ENCODE measurements around the gene MCAM. TPM values are rescaled to one million over a fixed set of nuclear protein-coding genes. Genes with fewer than 3 reads are reported as not detected.

MCAM gene
- total and polyA plus RNA-seq, 2 of the 8 experiments (the other 6 are each of a cell fraction or from before 2014, with no cell fraction given): 22.4 to 32.2 TPM

DNA sequence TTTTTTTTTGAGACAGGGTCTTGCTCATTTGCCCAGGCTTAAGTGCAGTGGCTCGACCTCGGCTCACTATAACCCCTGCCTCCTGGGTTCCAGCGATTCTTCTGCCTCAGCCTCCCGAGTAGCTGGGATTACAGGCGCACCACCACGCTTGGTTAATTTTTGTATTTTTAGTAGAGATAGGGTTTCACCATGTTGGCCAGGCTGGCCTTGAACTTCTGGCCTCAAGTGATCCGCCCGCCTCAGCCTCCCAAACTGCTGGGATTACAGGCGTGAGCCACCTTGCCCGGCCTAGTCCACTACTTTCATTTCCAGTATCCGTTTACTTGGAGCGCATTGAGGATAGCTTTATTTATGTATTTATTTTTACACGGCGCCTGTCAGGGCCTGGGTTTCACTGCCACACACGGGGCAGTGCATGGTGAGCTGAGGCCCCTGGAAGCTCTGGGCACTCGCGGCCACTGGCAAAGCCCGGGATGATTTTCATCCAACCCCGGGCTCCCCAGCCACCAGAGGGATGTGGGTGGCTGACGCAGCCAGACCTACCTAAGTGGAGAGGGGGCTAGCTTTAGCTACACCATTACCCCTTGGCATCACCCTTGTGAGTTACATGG, 6.1 kb upstream of the MCAM start:
- no peak overlapping the region for H3K4ac ChIP-seq (replicated peaks; ENCODE audit: insufficient read length, low read depth, low read length)
- H3K4me1 ChIP-seq (replicated peaks in 1 of 4; ENCODE audit: control insufficient read depth in 3 of 4, insufficient read depth in 4 of 4, low read length in 3 of 4): peaks cover 11 to 31% (median 25%) of the 10 kb centered on the region in 4 experiments
- TF ChIP-seq ZNF274 (IDR thresholded peaks at IDR 0.05; ENCODE audit: borderline replicate concordance, extremely low read depth, low read length) (no peak), TAF1 (IDR thresholded peaks at IDR 0.05; ENCODE audit: low read depth, low read length) (no peak), SUZ12 (IDR thresholded peaks at IDR 0.05; ENCODE audit: low read length) (no peak), CHD2 (IDR thresholded peaks at IDR 0.05; ENCODE audit: low read length) (no peak), JUND (IDR thresholded peaks at IDR 0.05; ENCODE audit: low read length) (no peak), CREB1 (IDR thresholded peaks at IDR 0.05) (no peak), JUN (IDR thresholded peaks at IDR 0.05; ENCODE audit: low read depth, low read length) (no peak), CBX8 (IDR thresholded peaks at IDR 0.05; ENCODE audit: borderline replicate concordance, low read depth, low read length) (no peak), NANOG (IDR thresholded peaks at IDR 0.05; ENCODE audit: insufficient read depth, low read depth, low read length, poor library complexity, severe bottlenecking) (no peak), PHF8 (conservative IDR thresholded peaks at IDR 0.05; ENCODE audit: low read depth, low read length) (no peak), RFX5 (IDR thresholded peaks at IDR 0.05; ENCODE audit: borderline replicate concordance, low read depth, low read length) (no peak), HDAC2 (IDR thresholded peaks at IDR 0.05; ENCODE audit: borderline replicate concordance in 1 of 2, low read depth in 2 of 2, low read length in 2 of 2) (no peak), MAFK (IDR thresholded peaks at IDR 0.05; ENCODE audit: low read depth, low read length) (no peak)
- H2BK12ac ChIP-seq (ENCODE audit: low read depth, low read length): no peak overlapping the region
- no peak overlapping the region for H2BK20ac ChIP-seq (ENCODE audit: low read length)
- no peaks in the 10 kb centered on the region for H3K9me3 ChIP-seq (ENCODE audit: insufficient read depth in 2 of 2, low read depth in 1 of 2, low read length in 1 of 2)
- no peaks in the 10 kb centered on the region for H3K79me2 ChIP-seq (ENCODE audit: control insufficient read depth in 1 of 2, insufficient read depth in 2 of 2, low read length in 2 of 2)
- no peak overlapping the region for H3K14ac ChIP-seq (ENCODE audit: insufficient read length)
- 92% methylated on average over 15 of the region's 20 CpGs; no CpG with 5 or more reads in 1 of the 2 experiments for WGBS, 2 experiments (ENCODE audit: extremely low coverage in 1 of 2, insufficient coverage in 1 of 2, insufficient read length in 1 of 2, insufficient replicate concordance in 2 of 2, low coverage in 1 of 2, low lambda C conversion rate in 2 of 2, missing lambda C conversion rate in 1 of 2)
- H3K4me2 ChIP-seq (ENCODE audit: insufficient read depth in 1 of 2, low read depth in 2 of 2, low read length in 2 of 2): no peak overlapping the region
- FAIRE-seq (no peak), DNase-seq (ENCODE audit: low read depth in 1 of 2, low spot score in 2 of 2) (no peak)
- peaks cover 0 to 9% (median 5%) of the 10 kb centered on the region in 4 experiments; a peak in 4 of 7 replicates for H3K27me3 ChIP-seq (replicated peaks in 1 of 4; ENCODE audit: control insufficient read depth in 3 of 4, extremely low read depth in 1 of 4, insufficient read depth in 3 of 4, low read length in 3 of 4)
- H3K18ac ChIP-seq (ENCODE audit: extremely low read depth, low read length): no peak overlapping the region
- H3K4me3 ChIP-seq (ENCODE audit: extremely low read depth in 1 of 4, insufficient read depth in 2 of 4, low read depth in 3 of 4, low read length in 4 of 4): no peak overlapping the region
- H3K9ac ChIP-seq (replicated peaks in 1 of 4; ENCODE audit: extremely low read depth in 1 of 4, low read depth in 3 of 4, low read length in 3 of 4): no peak overlapping the region
- H4K91ac ChIP-seq (replicated peaks; ENCODE audit: insufficient read length, low read length): no peak overlapping the region
- H2BK120ac ChIP-seq (replicated peaks; ENCODE audit: low read depth, low read length): no peak overlapping the region
- no peaks in the 10 kb centered on the region for H4K20me1 ChIP-seq (replicated peaks in 1 of 2; ENCODE audit: control insufficient read depth in 1 of 2, insufficient read depth in 2 of 2, low read length in 2 of 2)
- H2AFZ ChIP-seq (ENCODE audit: low read length): no peak overlapping the region
- H4K8ac ChIP-seq (ENCODE audit: extremely low read depth, insufficient read depth, low read length): no peak overlapping the region
- H2AK5ac ChIP-seq (ENCODE audit: low read depth, low read length): no peak overlapping the region
- H3K79me1 ChIP-seq (ENCODE audit: low read depth, low read length): no peaks in the 10 kb centered on the region
- H4K5ac ChIP-seq (ENCODE audit: insufficient read length, low read depth, low read length): no peak overlapping the region
- POLR2A ChIA-PET (ENCODE audit: partially characterized antibody): interaction anchor here (0.5 to 5.2 kb wide), 16 partner anchors 9 to 411 kb away, joined by 3 to 29 read pairs (median 4); partner anchors contain the start of genes C1QTNF5, RNF26, THY1 and USP2
- no peaks in the 10 kb centered on the region for H3K36me3 ChIP-seq (ENCODE audit: control insufficient read depth in 2 of 4, insufficient read depth in 4 of 4, low read length in 3 of 4)
- H3K56ac ChIP-seq (replicated peaks; ENCODE audit: insufficient read length, low read depth, low read length): no peak overlapping the region
- H3K23ac ChIP-seq (ENCODE audit: insufficient read length): no peak overlapping the region
- H3K27ac ChIP-seq (ENCODE audit: low read depth, low read length): no peak overlapping the region
- no peak overlapping the region for H2BK15ac ChIP-seq (ENCODE audit: low read length)
- no peak overlapping the region for H2BK5ac ChIP-seq (ENCODE audit: low read depth, low read length)
- H3K23me2 ChIP-seq (ENCODE audit: low read depth, low read length): peaks cover 7% of the 10 kb centered on the region; the same call in 1 of the 2 replicates
- CTCF ChIA-PET (ENCODE audit: partially characterized antibody): interaction anchor here (0.6 to 16.8 kb wide), 47 partner anchors 13 to 337 kb away, joined by 3 to 415 read pairs (median 5); partner anchors contain the start of genes C1QTNF5, DPAGT1, MFRP and RNF26
